ENCODE data around the gene TAOK1.

TAOK1 gene

DNA sequence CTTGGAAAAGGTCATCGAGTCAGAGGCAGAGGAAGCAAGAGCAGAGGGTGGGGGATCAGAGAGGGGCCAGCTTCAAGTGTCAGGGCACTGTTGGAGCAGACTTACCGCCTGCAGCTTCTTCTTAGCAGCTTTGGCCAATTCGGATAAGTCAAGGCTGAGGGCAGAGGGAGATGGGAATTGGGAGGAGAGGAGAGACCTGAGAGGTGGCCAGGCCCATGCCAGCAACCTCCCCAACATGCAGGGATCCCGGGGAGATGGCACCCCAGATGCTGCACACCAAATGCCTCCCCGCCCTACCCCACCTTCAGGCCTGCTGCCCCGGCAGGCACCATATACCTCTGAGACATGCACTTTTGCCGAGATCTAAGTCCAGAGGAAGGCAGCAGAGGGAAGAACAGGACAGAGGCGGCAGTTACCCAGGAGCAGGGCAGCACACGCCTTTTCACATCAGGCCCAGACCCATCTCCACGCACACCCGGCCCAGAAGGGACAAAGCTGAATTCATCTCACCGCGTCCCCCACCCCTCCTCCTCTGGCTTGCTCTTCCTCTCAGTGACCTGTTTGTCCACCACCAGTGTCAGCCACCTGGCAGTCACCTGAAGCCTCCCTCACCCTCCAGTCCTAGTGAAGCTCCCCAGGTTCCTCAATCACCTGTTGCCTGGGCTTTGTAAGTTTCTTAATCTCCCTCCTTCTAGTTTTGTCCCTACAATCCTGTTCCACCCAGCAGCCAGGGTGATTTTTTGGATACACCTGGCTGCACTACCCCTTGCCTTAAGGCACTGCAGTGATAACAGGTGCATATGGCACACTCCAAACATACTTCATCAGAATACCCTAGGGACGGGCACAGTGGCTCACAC, 188.7 kb downstream of the TAOK1 start:
- TF ChIP-seq EZH2phosphoT487 (IDR thresholded peaks at IDR 0.05; ENCODE audit: low read depth): no peak
- TF ChIP-seq, protein P1, sequence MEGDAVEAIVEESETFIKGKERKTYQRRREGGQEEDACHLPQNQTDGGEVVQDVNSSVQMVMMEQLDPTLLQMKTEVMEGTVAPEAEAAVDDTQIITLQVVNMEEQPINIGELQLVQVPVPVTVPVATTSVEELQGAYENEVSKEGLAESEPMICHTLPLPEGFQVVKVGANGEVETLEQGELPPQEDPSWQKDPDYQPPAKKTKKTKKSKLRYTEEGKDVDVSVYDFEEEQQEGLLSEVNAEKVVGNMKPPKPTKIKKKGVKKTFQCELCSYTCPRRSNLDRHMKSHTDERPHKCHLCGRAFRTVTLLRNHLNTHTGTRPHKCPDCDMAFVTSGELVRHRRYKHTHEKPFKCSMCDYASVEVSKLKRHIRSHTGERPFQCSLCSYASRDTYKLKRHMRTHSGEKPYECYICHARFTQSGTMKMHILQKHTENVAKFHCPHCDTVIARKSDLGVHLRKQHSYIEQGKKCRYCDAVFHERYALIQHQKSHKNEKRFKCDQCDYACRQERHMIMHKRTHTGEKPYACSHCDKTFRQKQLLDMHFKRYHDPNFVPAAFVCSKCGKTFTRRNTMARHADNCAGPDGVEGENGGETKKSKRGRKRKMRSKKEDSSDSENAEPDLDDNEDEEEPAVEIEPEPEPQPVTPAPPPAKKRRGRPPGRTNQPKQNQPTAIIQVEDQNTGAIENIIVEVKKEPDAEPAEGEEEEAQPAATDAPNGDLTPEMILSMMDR (IDR thresholded peaks at IDR 0.05; ENCODE audit: low read depth, low read length): no peak
- Histone ChIP-seq H3K27me3 (ENCODE audit: low read depth, low read length) (no peaks in the 10 kb centered on the region), H2AFZ (ENCODE audit: low read depth, low read length) (no peak overlapping the region), H3K79me2 (ENCODE audit: low read length) (peaks cover 9% of the 10 kb centered on the region), H4K20me1 (ENCODE audit: insufficient read depth, low read length) (no peaks in the 10 kb centered on the region), H3K27ac (ENCODE audit: low read length) (no peak overlapping the region), H3K9me3 (ENCODE audit: insufficient read depth, low read length) (no peaks in the 10 kb centered on the region), H3K4me1 (ENCODE audit: low read length) (peaks cover 14% of the 10 kb centered on the region), H3K9ac (ENCODE audit: low read length) (no peak overlapping the region), H3K36me3 (replicated peaks; ENCODE audit: low read depth, low read length) (peaks cover 50% of the 10 kb centered on the region), H3K4me2 (ENCODE audit: low read length) (no peak overlapping the region), H3K4me3 (ENCODE audit: low read length) (no peak overlapping the region)

DNA sequence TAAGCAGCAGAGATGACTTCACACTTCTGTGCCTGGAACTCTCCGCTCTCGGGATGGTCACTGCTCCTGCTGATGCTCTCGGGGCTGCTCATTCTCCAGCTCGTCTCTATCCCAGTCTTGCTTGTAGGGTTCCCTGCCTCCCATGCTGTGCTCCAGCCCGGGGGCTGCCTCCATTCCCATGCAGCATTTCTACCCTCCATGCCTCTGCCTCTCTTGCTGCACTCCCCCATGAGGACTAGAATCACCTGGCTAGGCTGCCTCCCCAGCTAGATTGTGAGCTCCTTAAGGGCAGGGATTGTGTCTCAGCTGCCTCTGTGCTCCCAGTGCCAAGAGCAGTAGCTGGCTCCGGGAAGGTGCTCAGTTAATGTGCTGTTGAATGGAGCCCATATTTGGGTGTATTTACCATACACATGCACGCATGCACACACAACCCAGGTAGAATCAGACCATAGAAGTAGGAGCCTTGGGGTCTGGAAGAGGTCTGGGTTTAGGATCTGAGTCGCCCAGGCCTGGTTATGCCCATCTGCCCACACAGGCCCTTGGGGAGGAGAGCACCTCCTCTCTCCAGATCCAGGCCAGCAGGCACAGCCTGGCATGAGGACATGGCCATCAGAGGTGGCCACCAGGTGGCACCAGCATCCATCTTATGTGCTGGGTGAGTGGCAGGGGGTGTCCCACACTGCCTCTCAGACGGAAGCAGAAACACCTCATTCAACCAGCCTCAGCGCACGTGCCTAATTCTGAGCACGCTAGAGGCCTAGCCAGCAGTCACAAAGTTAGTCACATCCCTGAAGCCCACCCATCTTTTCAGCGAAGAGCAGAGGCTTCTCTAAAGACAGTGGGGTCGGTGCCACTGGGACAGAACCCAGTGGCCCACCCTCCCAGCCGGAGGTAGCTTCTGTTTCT, 190.0 kb downstream of the TAOK1 start:
- Histone ChIP-seq H3K4me3 (ENCODE audit: low read length) (no peak overlapping the region), H3K9me3 (ENCODE audit: insufficient read depth, low read length) (no peaks in the 10 kb centered on the region), H2AFZ (ENCODE audit: low read depth, low read length) (no peak overlapping the region), H4K20me1 (ENCODE audit: insufficient read depth, low read length) (no peaks in the 10 kb centered on the region; the same call in 1 of the 2 replicates), H3K4me1 (ENCODE audit: low read length) (peaks cover 15% of the 10 kb centered on the region), H3K36me3 (replicated peaks; ENCODE audit: low read depth, low read length) (peaks cover 51% of the 10 kb centered on the region), H3K4me2 (ENCODE audit: low read length) (0 out of 2 replicates have a peak overlapping the region, but pooled peaks have one; percentile 5), H3K27me3 (ENCODE audit: low read depth, low read length) (no peaks in the 10 kb centered on the region), H3K9ac (ENCODE audit: low read length) (no peak overlapping the region; the same call in 1 of the 2 replicates), H3K27ac (ENCODE audit: low read length) (peak overlapping the region; percentile 57), H3K79me2 (ENCODE audit: low read length) (peaks cover 22% of the 10 kb centered on the region)
- no peak for TF ChIP-seq EZH2phosphoT487 (IDR thresholded peaks at IDR 0.05; ENCODE audit: low read depth)
- TF ChIP-seq, protein P1 (IDR thresholded peaks at IDR 0.05; ENCODE audit: low read depth, low read length): peak; percentile 93

DNA sequence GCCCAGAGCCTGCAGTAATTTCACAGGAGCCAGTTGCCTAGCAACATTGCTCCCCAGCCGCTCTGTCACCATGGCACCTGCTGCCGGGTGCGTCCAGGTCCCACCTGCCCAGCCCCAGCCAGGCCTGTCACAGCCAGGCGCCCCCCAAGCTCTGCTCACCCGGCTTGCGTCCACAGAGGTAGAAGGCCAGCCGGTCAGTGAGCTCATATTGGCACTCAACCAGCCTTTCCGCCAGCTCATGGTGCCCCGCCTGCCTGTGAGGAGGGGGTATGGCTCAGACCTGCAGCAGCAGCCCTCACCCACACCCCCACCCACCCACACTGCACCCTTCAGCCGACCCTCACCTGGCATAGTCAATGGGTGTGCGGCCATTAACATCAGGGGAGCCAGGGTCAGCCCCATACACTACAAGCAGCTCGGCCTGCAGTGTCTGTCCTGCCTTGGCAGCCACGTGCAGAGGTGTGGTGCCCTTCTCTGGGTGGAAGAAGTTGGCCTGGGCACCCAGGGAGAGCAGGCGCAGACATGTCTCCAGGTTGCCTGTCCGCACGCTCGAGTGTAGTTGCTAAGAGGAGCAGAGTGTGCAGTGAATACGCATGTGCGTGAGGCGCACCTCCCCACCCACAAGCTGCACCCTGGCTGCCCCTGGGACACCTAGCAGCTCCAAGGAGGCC, 191.6 kb downstream of the TAOK1 start:
- peaks cover 38% of the 10 kb centered on the region for H3K79me2 ChIP-seq (ENCODE audit: low read length)
- no peak for TF ChIP-seq EZH2phosphoT487 (IDR thresholded peaks at IDR 0.05; ENCODE audit: low read depth)
- TF ChIP-seq, protein P1 (IDR thresholded peaks at IDR 0.05; ENCODE audit: low read depth, low read length): no peak
- peaks cover 40% of the 10 kb centered on the region for H3K36me3 ChIP-seq (replicated peaks; ENCODE audit: low read depth, low read length)
- H4K20me1 ChIP-seq (ENCODE audit: insufficient read depth, low read length): peaks cover 4% of the 10 kb centered on the region
- no peak overlapping the region for H3K27ac ChIP-seq (ENCODE audit: low read length)
- peaks cover 19% of the 10 kb centered on the region for H3K4me1 ChIP-seq (ENCODE audit: low read length)
- H3K4me3 ChIP-seq (ENCODE audit: low read length): no peak overlapping the region
- no peak overlapping the region for H3K4me2 ChIP-seq (ENCODE audit: low read length)
- H3K9me3 ChIP-seq (ENCODE audit: insufficient read depth, low read length): no peaks in the 10 kb centered on the region
- H3K9ac ChIP-seq (ENCODE audit: low read length): no peak overlapping the region
- no peak overlapping the region for H2AFZ ChIP-seq (ENCODE audit: low read depth, low read length)
- H3K27me3 ChIP-seq (ENCODE audit: low read depth, low read length): no peaks in the 10 kb centered on the region

All from OCI-LY3 (cell line).